Prostate gland (tissue), 2 donors: ENCODE data around the gene FOLR2.

ENCODE experiments used
- CTCF ChIP-seq, 4 experiments: fragments of 200-600 bp in 2 of 4; fragments of 450-650 bp in 2 of 4; sonication (generic) in 2 of 4; IDR thresholded peaks; 1 replicate in 3 of 4; 2 replicates in 1 of 4; pipeline ENCODE4 v1.5.1; 2016 to 2019; ENCODE audit warnings: antibody characterized with exemption in 4 of 4, mild to moderate bottlenecking in 2 of 4, moderate library complexity in 2 of 4
- POLR2A ChIP-seq: fragments of 450-650 bp; IDR thresholded peaks from one replicate; pipeline ENCODE4 v1.6.1; 2016; ENCODE audit warnings: antibody characterized with exemption, mild to moderate bottlenecking

- TF ChIP-seq CTCF (IDR thresholded peaks at IDR 0.05) (no peak), POLR2A (no peak)
Observed at GRCh38 chr11:72179804-72180396, 36.7 kb upstream of the FOLR2 start.
